B cell (primary cell): Measurements from ENCODE around the gene CCDC3. TPM values are rescaled to one million over a fixed set of nuclear protein-coding genes. Genes with fewer than 3 reads are reported as not detected.

Source experiments
- ATAC-seq: fragments of 200-7000 bp; cut with Tn5 transposase; one replicate; pipeline ENCODE4 v1.10.0; 2021; ENCODE audit warnings: low read depth, mild to moderate bottlenecking, moderate number of reproducible peaks, moderate library complexity
- CTCF ChIA-PET: fragments of 350-600 bp; sonication (Branson Sonifier 250); formaldehyde crosslinking; loops from one replicate; lab custom pipeline; 2021; ENCODE audit warnings: antibody characterized with exemption, inconsistent platforms; lab: Charles Lee
- POLR2A ChIA-PET: fragments of 350-600 bp; sonication (Branson Sonifier 250); formaldehyde crosslinking; loops from one replicate; lab custom pipeline; 2021; ENCODE audit warnings: antibody characterized with exemption; lab: Charles Lee
- DNase-seq: peaks from one replicate; pipeline ENCODE4 v3.0.0; 2013
- H2AFZ ChIP-seq: 2 replicates; pipeline ENCODE4 v1.6.1; 2012; ENCODE audit warnings: mild to moderate bottlenecking, low read depth, low read length; ENCODE audit not compliant: insufficient read depth, poor library complexity, severe bottlenecking
- H3K27ac ChIP-seq, 2 donors: 1 replicate in 1 of 2; 2 replicates in 1 of 2; pipeline ENCODE4 v1.5.1; 2012 to 2013; ENCODE audit warnings: low read length in 2 of 2, mild to moderate bottlenecking in 2 of 2, moderate library complexity in 1 of 2
- H3K27me3 ChIP-seq, 4 experiments: fragments of 200-600 bp in 1 of 4; sonication (generic) in 1 of 4; replicated peaks in 1 of 4; 1 replicate in 2 of 4; 2 replicates in 2 of 4; pipeline versions ENCODE4 v1.6.1 to v1.7.0; 2013 to 2016; ENCODE audit warnings: low read length in 3 of 4, mild to moderate bottlenecking in 2 of 4, mixed read lengths in 1 of 4, moderate library complexity in 1 of 4; ENCODE audit not compliant: insufficient read depth in 4 of 4, control insufficient read depth in 3 of 4; ENCODE audit errors: control extremely low read depth in 1 of 4
- H3K36me3 ChIP-seq, 2 experiments: replicated peaks in 1 of 2; 1 replicate in 1 of 2; 2 replicates in 1 of 2; pipeline versions ENCODE4 v1.6.1 to v1.7.1; 2013; ENCODE audit warnings: low read length in 1 of 2; ENCODE audit not compliant: insufficient read depth in 2 of 2, control insufficient read depth in 1 of 2; ENCODE audit errors: control extremely low read depth in 1 of 2, extremely low read depth in 1 of 2
- H3K4me1 ChIP-seq, 2 donors: fragments of 200-600 bp in 1 of 2; sonication (generic) in 1 of 2; 1 replicate in 1 of 2; 2 replicates in 1 of 2; pipeline versions ENCODE4 v1.5.1 to v1.6.1; 2013 to 2017; ENCODE audit warnings: low read length in 2 of 2; ENCODE audit not compliant: control insufficient read depth in 2 of 2, insufficient read depth in 2 of 2
- H3K4me2 ChIP-seq: replicated peaks from 2 replicates; pipeline ENCODE3; 2012; ENCODE audit warnings: mild to moderate bottlenecking, low read depth, low read length; ENCODE audit not compliant: poor library complexity, severe bottlenecking
- H3K4me3 ChIP-seq, 5 experiments: fragments of 200-600 bp in 1 of 5; sonication (generic) in 1 of 5; 1 replicate in 3 of 5; 2 replicates in 2 of 5; pipeline versions ENCODE4 v1.5.1 to v1.7.0; 2011 to 2016; ENCODE audit warnings: low read length in 4 of 5, mild to moderate bottlenecking in 4 of 5, low read depth in 2 of 5, control low read depth in 1 of 5, moderate library complexity in 1 of 5; ENCODE audit not compliant: insufficient read depth in 1 of 5; ENCODE audit errors: control extremely low read depth in 1 of 5, extremely low read depth in 1 of 5
- H3K79me2 ChIP-seq: fragments of 200-600 bp; sonication (generic); one replicate; pipeline ENCODE4 v1.6.0; 2016; ENCODE audit warnings: low read length; ENCODE audit not compliant: control insufficient read depth, insufficient read depth
- H3K9ac ChIP-seq: fragments of 200-600 bp; sonication (generic); 2 replicates; pipeline ENCODE4 v1.6.1; 2017; ENCODE audit warnings: mild to moderate bottlenecking, low read length, moderate library complexity
- H3K9me3 ChIP-seq, 3 donors: one replicate each; pipeline versions ENCODE4 v1.6.1 to v1.7.1; 2013; ENCODE audit warnings: low read length in 2 of 3; ENCODE audit not compliant: control insufficient read depth in 2 of 3, insufficient read depth in 1 of 3; ENCODE audit errors: control extremely low read depth in 1 of 3
- H4K20me1 ChIP-seq: 2 replicates; pipeline ENCODE4 v1.6.0; 2012; ENCODE audit warnings: mild to moderate bottlenecking, low read length; ENCODE audit not compliant: insufficient read depth, control insufficient read depth, poor library complexity, severe bottlenecking
- H3K27ac Mint-ChIP-seq: one replicate; pipeline ENCODE4 v1.8.0; 2021; ENCODE audit warnings: mixed read lengths
- H3K27me3 Mint-ChIP-seq: one replicate; pipeline ENCODE4 v1.8.0; 2021; ENCODE audit warnings: mixed read lengths
- H3K4me1 Mint-ChIP-seq: one replicate; pipeline ENCODE4 v1.8.0; 2021; ENCODE audit warnings: mixed read lengths
- H3K4me3 Mint-ChIP-seq: one replicate; pipeline ENCODE4 v1.8.0; 2021; ENCODE audit warnings: mixed read lengths
- H3K9me3 Mint-ChIP-seq: one replicate; pipeline ENCODE4 v1.8.0; 2022; ENCODE audit warnings: mixed read lengths; ENCODE audit not compliant: insufficient read depth
- CTCF ChIP-seq: fragments of 200-600 bp; IDR thresholded peaks from one replicate; pipeline ENCODE4 v1.8.0; 2022; ENCODE audit warnings: antibody characterized with exemption, mild to moderate bottlenecking
- EZH2 ChIP-seq: IDR thresholded peaks from 2 replicates; pipeline ENCODE4 v1.6.1; 2012; ENCODE audit warnings: borderline replicate concordance, low read depth, mild to moderate bottlenecking, moderate library complexity, low read length; ENCODE audit not compliant: insufficient read depth, poor library complexity, severe bottlenecking
- WGBS: methylation state at CpG from one replicate; pipeline ENCODE4 v1.1.5; 2013; ENCODE audit warnings: missing lambda C conversion rate; ENCODE audit not compliant: insufficient coverage; 5-methylcytosine and 5-hydroxymethylcytosine counted together
- intact Hi-C: fragments of 100-400 bp; cut with micrococcal nuclease; formaldehyde crosslinking; loops from one replicate; pipeline ENCODE4 v1.10.0; 2022
- polyA minus RNA-seq: library from RNA; depleted of rRNA, polyadenylated mRNA; stranded (reverse); fragments of >200 nt; gene quantifications from 2 replicates; pipeline ENCODE4 v1.2.3, GENCODE V29; 2012
- polyA plus RNA-seq: library from polyadenylated mRNA; depleted of rRNA; stranded (reverse); fragments of >200 nt; gene quantifications from 2 replicates; pipeline ENCODE4 v1.2.3, GENCODE V29; 2012
- total RNA-seq, 2 donors: library from RNA; stranded (reverse); fragments of 120-200 nt in 1 of 2; gene quantifications; 1 replicate in 1 of 2; 2 replicates in 1 of 2; pipeline versions ENCODE4 v1.2.3 to v1.2.4, GENCODE V29; 2013 to 2022

Gene CCDC3
- total RNA-seq: 0.12 and 0.15 TPM in 2 replicates
- total RNA-seq (2013): 0.26 TPM
- polyA plus RNA-seq: not detected in 2 replicates
- not detected in 2 replicates for polyA minus RNA-seq

DNA sequence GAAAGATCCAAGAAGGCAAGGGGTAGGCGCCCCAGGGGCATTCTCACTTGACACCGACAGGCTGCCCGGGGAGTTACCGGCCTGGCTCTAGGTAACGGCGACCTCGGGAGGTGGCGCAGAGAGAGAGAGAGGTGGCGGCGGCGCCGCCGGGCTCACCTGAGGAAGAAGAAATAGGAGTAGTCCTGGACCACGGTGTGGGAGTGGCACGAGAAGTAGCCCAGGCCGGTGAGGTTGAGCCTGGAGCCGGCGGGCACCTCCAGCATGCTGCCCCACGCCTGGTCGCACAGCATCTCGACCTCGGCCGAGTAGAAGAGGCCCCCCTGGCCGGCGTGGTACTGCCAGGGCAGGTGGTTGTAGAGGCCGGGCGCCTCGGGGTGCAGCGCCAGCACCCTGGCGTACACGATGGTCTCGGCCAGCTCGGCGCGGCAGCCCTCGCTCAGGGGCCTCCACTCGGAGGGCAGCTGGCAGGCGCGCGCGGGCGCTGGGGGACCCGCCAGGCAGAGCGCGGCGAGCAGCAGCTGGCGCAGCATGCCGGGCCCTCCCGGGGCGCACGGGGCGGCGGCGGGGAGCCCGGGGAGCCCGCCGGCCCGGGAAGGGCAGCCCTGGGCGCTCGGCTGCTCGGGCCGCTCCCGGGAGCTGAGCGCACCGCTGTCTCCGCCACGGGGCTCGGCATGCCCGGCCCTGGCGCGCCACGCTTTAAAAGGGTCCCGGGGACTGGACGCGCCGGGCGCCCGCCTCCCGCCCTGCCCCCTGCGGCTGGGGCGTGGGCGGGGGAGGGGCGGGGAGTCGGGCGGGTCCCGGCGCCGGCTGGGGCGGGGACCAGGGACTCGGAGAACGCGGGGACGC is at the start of gene CCDC3:
CCDC3 (minus strand) TSS at position 673 of the 846 bp plus-strand sequence; CDS start at position 530, 143 bp downstream.
- Mint-ChIP-seq H3K4me3 (peak within 1 kb of the TSS; percentile 62), H3K27me3 (peaks cover 62% of the 10 kb centered on the region), H3K27ac (no peak within 1 kb of the TSS), H3K9me3 (peaks cover 3% of the 10 kb centered on the region), H3K4me1 (peaks cover 12% of the 10 kb centered on the region)
- H3K4me2 ChIP-seq: peak within 1 kb of the TSS; percentile 35
- no peak within 1 kb of the TSS for H3K27ac ChIP-seq
- H3K4me1 ChIP-seq: no peaks in the 10 kb centered on the region
- ChIA-PET POLR2A (no interaction called here), CTCF (no interaction called here)
- DNase-seq (peak; percentile 5), ATAC-seq (no peak)
- 5% methylated on average over 93 of the region's 93 CpGs for WGBS
- no peak within 1 kb of the TSS for H3K9ac ChIP-seq
- H3K27me3 ChIP-seq: peaks cover 0 to 28% (median 20%) of the 10 kb centered on the region in 4 experiments
- H3K36me3 ChIP-seq: no peaks in the 10 kb centered on the region
- no peak within 1 kb of the TSS for H2AFZ ChIP-seq
- intact Hi-C loops: no loop called here
- no peaks in the 10 kb centered on the region for H3K79me2 ChIP-seq
- no peak for TF ChIP-seq EZH2
- no peak for TF ChIP-seq CTCF
- no peak within 1 kb of the TSS for H3K4me3 ChIP-seq
- H3K9me3 ChIP-seq: no peaks in the 10 kb centered on the region
- no peaks in the 10 kb centered on the region for H4K20me1 ChIP-seq

GRCh38 chr10:13051126-13051694 is 49.7 kb upstream of the CCDC3 start:
- H3K4me1 Mint-ChIP-seq: no peaks in the 10 kb centered on the region
- peaks cover 0 to 6% (median 2%) of the 10 kb centered on the region in 4 experiments for H3K27me3 ChIP-seq
- H3K4me3 ChIP-seq: no peak overlapping the region
- POLR2A ChIA-PET: no interaction called here
- CTCF ChIA-PET: interaction anchor here (1.3 kb wide), 1 partner anchor 13 kb away, joined by 3 read pairs; no protein-coding TSS in a partner anchor
- H3K4me2 ChIP-seq: no peak overlapping the region
- no peaks in the 10 kb centered on the region for H3K79me2 ChIP-seq
- H4K20me1 ChIP-seq: no peaks in the 10 kb centered on the region
- H3K4me1 ChIP-seq: no peaks in the 10 kb centered on the region
- ATAC-seq: no peak
- H3K27me3 Mint-ChIP-seq: peaks cover 17% of the 10 kb centered on the region
- H3K9me3 Mint-ChIP-seq: no peaks in the 10 kb centered on the region
- 100% methylated on average over 3 of the region's 7 CpGs for WGBS
- no peak overlapping the region for H2AFZ ChIP-seq
- H3K27ac Mint-ChIP-seq: no peak overlapping the region
- no peaks in the 10 kb centered on the region for H3K36me3 ChIP-seq
- H3K27ac ChIP-seq: no peak overlapping the region
- DNase-seq: no peak
- no peak for TF ChIP-seq EZH2
- no peak for TF ChIP-seq CTCF
- no peak overlapping the region for H3K9ac ChIP-seq
- H3K4me3 Mint-ChIP-seq: no peak overlapping the region
- no peaks in the 10 kb centered on the region for H3K9me3 ChIP-seq
- intact Hi-C loops: no loop called here
